GM19240 (cell line): ENCODE data around the gene RAI14.

ENCODE experiments used
- DNase-seq: peaks from one replicate; pipeline ENCODE4 v3.0.0; 2011; ENCODE audit warnings: low spot score; ENCODE audit not compliant: insufficient read length

RAI14 gene

DNA sequence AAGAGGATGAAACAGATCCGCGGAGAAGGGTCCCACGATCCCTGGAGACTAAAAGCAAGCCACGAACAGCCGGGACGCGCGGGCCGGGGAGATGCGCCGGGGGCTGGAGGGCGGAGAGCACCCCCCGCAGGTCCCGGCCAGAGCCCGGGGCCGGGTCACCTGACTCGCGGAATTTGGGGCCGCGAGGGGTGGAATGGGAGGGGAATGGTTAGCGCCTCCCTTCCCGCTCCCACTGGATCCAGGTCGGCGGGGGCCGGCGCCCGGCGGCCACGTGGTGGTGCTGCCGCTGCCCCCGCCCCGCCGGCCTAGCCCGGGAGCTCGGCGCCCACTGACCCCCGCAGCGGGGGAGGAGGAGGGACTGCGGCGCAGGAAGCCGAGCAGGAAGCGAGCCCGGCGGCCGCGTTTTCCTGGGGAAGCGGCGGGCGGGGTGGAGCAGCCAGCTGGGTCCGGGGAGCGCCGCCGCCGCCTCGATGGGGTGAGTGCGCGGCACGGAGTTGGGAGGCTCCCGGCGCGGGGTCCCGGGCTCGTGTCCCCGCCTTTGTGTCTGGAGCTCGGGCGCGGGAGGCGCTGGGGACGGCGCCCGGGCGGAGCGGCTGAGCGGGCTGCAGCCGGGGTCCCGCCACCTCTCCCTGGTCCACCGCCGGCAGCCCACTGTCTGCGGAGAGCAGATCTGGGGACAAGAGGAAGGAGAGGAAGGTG, at the start of gene RAI14:
Gene RAI14, plus strand, starts transcription at position 328 of the 699 bp plus-strand sequence. CDS start 30,592 bp downstream, outside the sequence.
- DNase-seq: no peak

DNA sequence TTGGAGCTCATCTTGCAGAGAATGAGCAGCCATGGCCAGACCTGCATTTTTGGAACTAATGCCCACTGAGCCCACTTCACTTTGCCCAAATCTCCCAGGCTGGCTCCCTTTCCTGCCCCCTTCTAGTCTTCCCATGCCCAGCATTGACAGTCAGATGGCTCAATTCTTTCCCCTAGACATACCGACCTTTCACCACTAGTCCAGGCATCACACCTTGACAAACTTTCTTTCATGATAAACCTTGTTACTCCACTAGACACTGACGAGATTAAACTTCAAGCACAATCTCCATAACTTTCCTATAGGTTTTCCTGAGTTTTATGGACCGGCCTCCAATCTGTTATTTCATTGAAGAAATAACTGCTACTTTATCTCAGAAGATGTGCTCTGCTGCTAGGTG, 47.8 kb upstream of the RAI14 start:
- DNase-seq: no peak

DNA sequence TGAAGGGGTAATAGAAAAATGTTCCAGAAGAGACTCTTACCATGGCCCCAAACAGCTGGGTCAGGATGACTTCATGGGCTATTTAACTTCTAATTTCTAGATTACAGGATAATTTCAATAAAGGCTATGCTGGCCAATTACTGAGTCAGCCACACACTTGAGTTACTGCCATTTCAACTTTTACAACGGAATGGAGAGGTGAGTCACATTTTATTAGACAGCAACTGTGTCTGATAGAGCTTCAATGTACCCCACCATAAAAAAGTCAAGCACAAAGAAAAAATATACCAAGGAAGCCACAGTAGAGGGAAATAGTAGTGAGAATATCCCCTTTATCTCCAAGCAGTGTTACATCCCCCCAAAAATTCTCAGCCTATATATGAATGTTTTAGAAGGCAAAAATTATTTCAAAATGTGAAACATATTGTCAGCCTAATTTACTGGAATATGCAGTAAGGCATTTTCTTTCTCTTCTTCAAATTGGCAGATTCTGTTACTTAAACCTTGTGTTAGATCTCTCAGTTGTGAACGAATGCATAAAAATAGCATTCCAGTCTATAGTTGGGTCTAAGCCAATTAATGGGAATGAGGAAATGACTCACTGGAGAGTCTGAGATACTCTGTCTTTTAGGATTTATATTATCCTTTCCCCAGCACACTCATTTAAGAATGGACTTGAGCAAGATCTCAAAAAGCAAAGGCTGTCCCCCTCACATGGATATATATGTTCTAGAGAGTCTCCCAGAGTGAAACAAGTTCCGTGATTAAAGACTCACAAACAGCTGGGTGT, 47.1 kb upstream of the RAI14 start:
- DNase-seq: no peak

DNA sequence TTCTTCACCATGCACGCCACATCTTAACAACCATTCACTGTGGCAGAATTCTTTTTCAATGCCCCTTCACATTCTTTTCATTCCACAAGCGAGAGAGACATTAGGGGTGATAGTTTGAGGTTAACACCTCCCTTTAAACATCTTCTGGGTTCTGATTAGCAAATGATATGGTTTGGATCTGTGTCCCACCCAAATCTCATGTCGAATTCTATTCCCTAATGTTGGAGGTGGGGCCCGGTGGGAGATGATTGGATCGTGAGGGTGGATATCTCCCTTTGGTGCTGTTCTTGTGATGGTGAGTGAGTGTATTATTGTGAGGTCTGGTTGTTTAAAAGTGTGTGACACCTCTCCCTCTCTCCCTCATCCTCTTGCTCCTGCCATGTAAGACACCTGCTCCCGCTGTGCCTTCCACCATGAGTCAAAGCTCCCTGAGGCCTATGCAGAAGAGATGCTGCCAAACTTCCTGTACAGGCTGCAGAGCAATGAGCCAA, 46.1 kb upstream of the RAI14 start:
- DNase-seq: no peak

DNA sequence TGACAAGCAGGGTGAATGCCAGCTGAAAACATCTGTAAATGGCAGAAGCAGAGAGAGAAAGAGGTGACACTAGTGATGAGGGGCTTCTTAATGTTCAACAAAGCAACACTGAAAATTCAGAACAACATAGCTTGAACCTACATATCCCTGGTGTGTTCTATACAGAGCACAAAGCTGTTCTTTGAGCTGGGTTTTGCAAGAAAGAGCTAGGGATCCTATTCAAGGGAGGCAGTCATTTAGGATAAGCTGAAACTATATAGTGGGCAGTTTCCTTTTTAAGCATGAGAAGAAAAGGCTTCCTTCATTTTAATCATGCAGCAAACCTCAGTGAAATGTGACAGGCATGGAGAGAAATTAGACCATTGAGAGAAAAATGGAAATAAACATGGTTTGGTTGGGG, 45.6 kb upstream of the RAI14 start:
- DNase-seq: no peak

DNA sequence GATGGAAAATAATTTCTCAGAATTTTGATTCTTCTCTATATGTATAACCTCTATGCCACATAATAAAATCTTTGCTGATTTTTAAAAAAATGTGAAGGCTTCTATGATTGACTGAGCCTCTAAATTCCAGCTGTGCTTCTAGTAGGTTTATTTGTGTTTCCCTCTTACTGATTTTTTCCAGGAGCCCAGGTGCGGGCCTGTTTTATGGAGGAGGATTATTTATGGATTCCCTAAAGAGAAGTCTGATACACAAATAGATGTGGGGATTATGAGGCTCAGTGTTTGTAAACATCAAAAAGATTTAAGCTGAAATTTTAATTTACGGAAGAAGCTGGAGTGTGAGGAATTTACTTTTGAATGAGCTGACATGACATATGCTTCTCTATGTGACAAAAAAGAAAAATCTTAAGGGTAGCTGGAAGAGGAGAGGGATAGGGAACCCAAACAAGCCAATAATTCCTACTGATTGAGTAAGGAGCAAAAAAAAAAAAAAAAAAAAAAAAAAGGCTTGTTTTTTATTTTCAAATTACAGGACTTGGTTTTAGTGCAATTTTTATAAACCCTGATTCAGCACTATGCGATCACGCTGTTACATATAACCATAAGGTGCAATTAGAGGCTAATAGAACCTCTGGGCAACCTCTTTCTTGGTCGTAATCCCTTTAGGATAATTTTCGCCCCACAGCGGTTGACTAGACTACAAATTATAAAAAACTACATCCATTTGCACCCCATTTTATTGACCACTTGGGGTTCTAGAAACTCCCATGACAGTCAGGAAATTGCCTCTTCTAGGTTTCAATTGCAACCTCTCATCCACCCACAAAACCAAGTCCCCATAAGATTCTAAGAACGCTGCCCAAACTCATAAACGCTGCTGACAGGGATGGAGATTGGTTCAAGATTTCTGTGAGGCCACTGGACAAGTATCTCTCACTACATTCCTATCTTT, 44.4 kb upstream of the RAI14 start:
- no peak for DNase-seq

DNA sequence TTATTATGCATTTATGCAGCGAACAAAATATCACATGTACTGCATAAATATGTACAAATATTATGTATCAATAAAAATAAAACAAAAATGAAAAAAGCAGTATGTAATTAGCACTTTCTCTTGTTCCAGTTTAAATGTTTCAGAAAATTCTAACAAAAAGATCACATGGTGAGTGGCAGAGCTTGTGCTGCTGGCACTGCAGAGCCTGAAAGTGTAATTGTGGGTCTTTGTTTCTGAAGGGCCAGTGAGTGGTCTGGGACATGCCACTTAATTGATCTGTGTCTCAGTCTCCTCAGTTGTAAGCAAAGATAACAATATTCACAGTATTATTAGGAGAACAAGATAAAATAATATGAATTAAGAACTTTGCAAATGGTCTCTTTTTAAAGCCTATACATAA, 39.5 kb upstream of the RAI14 start:
- DNase-seq: no peak

DNA sequence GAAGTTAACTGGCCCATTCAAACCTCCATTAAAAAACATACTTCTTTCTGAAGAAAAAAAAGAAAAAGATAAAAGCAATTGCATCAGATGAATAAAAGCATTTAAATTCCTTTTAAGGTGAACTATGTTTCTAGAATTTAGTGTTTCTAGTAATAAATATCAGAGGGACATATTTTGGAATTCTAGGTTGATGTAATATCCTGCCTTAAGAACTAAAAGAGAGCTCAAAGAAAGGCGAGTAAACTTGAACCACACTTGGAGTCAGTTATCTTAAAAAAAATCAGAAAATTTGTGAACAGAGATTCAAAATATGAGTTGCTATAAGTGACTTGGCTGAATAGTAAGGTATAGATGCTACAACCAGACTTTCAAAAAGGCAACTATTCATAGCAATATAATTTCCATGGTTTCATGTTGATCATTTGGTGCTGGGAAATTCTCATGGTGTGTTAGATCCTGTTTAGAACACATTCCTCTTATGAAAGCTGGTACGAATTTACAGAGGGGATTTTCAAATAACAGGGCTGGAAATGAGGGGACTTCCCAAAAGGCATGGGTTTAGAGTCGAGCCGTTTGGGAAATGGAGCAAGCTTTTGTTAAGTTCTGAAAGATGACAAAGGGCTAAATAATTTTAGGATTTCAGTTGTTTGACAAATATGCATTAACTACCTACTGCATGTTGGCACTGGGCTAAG, 37.6 kb upstream of the RAI14 start:
- no peak for DNase-seq

DNA sequence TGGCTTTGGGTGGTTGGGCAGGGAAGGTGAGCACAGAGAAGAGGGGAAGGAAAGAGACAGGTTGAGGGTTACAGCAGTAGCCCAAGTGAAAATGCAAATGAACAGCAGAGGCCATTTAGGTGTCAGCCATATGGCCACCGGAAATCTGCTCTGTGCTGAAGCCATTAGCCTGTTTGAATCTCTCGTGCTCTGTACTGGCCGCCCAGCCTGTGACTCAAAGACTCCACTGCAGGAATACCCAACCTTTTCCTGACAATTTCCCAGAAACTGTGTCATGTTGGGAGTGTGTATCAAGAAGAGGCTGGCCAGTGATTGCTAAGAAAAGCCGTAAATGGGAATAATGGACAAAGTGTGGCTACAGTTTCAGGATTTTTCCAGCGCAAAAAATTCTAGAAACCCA, 35.9 kb upstream of the RAI14 start:
- DNase-seq: no peak

DNA sequence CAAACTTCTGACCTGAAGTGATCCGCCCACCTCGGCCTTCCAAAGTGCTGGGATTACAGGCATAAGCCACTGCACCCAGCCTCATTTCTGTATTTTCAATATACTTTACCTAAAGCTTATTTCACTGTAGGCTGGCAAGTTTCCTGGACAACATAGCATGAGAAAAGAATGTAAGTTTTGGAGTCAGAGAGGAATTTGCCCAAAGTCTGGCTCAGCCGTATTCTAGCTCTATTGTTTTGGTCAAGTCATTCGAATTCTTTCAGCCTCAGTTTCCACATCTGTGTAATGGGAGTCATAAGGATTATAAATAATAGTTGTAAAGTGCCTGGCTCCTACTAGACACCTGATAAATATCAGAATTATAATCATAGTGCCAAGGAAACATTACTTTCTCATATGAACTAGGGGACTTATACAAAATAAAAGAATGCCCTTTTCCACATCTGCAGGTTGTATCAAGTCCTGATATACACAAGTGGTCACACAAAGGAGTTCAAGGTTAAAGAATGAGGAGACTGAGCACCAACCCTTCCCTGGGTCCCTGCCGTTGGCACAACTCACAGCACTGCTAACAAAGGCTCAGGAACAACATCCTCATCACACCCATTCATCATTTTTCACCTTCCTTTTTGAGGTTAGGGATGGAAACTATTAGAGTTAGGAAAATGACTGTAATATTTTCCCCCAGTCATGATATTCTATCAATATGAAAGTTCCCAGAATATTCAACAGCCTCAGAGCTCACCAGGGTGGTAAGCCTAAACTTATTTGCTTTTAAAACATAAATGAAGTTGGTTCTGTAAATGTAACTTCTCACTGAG, 34.6 kb upstream of the RAI14 start:
- no peak for DNase-seq

DNA sequence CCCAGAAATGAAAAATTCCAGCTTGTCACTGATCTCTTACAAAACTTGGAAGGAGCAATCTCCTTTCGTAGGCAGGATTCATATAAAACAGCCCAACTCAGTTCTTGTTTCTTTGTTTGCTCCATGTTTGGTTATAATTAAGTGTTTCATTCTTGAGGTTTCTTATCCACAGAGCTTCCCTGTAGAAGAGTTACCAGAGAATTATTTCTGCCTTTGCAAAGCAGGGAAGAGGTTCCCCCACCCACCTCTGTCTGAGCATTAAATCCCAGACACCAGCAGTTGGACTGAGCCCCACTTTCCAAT, 34.1 kb upstream of the RAI14 start:
- no peak for DNase-seq

DNA sequence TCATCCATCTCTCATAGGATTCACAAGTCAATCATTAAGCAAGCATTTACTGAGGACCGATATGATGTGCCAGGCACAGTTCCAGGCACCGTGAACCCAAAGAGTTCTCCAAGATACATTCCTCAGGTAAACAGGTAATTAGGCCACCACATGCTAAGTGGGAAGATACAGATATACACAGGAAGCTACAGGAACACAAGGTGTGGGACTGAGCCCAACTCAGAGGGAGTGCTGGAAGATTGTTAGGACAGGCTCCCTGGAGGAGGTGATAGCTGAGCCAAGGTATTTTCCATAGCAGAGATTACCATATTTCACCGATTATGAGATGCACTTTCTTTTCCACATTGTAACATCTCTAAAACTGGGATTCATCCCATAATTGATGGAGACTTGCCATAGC, 31.4 kb upstream of the RAI14 start:
- no peak for DNase-seq

DNA sequence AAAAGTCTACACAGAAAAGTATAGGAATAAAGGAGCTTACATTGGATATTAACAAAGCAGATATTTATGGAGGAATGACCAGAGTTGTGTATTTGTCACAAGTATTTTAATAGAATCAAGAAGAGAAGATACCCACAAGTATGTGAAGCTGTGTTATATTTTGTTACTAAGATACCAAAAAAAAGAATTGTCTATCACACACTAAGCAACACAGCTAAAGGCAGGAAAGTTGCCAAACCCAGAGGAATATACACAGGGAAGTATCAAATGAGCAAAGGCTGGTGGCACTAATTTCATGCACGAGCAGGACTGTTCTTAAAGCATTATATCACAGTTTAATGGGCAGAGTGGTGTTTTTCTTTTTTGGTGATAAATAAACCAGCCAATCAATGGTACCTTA, 30.9 kb upstream of the RAI14 start:
- no peak for DNase-seq

DNA sequence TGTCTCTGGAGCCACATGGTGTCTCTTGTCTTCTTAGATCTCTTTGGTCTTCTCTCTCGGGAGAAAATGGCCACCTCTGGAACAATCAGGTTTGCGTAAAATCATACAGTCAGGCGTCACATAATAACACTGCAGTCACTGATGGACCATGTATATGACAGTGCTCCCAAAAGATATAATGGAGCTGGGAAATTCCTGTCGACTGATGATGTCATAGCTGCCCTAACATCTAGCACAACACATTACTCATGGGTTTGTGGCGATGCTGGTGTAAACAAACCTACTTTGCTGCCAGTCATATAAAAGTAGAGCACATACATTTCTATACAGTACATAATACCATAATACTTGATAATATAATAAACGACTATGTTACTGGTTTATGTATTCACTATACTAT, 30.1 kb upstream of the RAI14 start:
- DNase-seq: no peak

DNA sequence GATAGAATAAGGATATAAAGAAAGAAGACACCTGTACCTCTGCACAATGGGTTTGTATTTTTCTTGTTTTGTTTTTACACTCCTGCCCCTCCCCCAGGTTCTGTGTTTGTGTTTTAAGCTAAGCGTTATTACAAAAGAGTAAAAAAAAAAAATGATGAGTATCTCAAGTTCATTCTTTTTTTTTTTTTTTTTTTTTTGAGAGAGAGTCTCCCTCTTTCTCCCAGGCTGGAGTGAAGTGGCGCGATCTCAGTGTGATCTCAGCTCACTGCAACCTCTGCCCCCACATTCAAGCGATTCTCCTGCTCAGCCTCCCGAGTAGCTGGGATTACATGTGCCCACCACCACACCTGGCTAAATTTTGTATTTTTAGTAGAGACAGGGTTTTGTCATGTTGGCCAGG, 29.4 kb upstream of the RAI14 start:
- no peak for DNase-seq

DNA sequence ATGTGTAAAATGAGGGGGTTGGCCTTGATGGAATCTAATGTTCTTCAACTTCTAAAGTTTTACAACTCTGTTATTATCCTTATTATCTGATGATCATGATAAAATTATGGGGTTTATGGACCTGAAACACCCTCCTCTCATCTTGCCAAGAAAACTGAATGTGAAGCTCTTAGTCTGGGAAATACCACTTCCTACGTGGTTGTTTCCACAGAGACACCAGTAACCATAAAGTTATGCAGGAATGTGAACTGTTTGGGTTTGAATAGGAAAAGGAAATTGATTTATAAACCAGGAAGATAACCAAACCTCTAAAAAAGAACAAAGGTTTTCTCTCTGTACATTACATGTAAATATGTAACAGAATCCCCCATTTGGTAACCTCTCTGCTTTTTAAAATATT, 28.3 kb upstream of the RAI14 start:
- DNase-seq: no peak

DNA sequence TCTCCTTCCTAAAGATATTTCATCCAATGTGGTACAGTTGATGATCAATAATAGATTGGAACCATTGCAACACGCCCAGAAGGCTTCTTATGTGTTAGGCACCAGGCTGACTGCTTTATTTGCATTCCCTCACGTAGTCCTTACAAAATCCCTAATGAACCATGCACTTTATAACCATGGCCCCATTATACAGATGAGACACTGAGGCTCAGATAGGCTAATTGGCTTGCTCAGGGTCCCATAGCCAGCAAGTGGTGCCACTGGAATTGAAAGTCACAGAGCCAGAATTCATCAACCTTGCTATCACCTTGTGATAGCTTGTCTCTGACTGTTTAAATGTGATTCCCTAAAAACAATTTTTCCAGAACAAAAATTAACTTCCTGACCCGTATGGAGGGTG, 27.8 kb upstream of the RAI14 start:
- DNase-seq: no peak

DNA sequence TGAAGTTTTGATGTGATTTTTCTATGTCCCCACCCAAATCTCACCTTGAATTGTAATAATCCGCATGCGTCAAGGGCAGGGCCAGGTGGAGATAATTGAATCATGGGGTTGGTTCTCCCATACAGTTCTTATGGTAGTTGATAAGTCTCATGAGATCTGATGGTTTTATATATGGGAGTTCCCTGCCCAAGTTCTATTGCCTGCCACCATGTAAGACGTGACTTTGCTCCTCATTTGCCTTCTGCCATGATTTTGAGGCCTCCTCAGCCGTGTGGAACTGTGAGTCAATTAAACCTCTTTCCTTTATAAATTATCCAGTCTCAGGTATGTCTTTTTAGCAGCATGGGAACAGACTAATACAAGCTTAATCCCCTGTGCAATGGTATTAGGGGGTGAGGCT, 25.5 kb upstream of the RAI14 start:
- DNase-seq: no peak

DNA sequence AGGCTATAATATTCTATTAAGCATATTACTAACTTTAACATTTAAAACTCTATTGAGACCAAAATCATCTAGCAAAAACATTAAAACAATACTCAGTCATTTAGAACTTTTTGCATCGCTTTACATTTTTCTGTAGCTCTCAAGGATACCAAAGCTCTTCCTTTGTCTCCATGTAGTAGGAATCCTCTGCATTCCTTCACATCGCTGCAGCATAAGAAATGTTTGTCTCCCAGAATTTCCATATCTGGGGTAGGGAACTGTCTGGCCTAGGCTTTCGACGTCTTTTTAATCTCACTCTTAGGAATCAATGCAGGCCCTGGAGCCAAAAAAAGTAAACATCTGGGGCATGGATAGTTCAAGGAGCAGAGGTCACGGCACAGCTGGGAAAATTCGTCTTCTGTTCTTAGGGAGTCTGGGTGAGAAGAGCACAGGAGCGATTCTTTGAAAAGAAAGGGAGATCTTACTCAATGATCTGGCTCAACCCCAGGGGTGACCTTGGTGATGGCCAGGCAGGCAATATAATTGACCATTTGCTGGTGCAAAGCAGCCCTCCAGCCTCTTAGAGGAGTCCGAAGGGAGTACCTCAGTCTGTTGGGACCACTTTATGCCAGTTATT, 23.2 kb upstream of the RAI14 start:
- DNase-seq: no peak
